GM04504 (cell line): ENCODE data around the gene KLK14.

Experiments
- DNase-seq: peaks from one replicate; pipeline ENCODE4 v3.0.0-alpha.2; 2012; ENCODE audit warnings: low read depth

Gene KLK14

DNA sequence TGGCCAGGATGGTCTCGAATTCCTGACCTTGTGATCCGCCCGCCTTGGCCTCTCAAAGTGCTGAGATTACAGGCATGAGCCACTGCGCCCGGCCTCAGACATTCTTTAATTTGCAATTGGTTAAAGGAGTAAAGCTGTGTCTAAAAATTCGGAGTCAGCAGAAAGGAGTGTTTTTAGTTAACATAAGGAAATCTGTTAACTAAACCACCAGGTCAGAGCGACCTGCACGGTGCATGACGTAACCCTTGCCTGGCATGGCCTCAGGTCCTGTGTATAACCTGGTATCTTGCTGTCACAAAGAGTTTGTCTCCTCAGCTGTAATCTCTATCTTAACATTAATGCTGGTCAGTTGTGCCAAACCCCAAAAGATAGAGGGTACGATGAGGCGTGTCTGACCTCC lies 38.4 kb downstream of the KLK14 start:
- DNase-seq: no peak

DNA sequence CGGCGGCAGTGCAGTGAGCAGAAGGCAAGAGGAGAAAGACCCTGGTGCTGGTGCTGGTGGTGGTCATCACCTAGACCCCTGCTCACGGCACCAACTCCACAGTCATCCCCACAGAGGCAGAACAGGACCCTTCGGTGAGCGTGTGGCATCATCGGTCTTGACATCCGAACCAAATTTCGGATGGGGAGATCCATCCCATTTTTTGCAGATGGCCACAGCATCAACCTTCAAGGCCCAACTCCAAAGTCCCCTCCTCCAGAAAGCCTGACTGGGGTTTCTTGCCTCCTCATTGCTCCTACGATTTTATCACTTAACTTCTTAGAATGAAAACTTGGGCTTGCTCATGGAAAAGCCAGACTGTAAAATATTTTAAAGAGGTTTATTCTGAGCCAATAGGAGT lies 39.2 kb downstream of the KLK14 start:
- DNase-seq: no peak

DNA sequence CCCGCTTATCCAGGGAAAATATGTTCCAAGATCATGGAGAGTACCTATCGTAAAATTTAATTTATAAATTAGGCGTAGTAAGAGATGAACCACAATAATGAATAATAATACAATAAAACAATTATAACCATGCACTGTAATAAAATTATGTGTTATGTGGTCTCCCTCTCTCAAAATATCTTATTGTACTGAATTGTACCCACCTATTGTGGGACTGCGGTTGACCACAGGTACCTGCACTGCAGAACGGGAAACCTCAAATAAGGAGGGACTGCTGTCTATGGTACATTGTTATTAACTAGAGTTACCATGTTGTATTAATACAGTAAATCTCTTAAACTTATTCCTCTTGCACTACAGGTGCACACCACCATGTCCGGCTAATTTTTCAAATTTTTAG lies 42.5 kb downstream of the KLK14 start:
- no peak for DNase-seq

DNA sequence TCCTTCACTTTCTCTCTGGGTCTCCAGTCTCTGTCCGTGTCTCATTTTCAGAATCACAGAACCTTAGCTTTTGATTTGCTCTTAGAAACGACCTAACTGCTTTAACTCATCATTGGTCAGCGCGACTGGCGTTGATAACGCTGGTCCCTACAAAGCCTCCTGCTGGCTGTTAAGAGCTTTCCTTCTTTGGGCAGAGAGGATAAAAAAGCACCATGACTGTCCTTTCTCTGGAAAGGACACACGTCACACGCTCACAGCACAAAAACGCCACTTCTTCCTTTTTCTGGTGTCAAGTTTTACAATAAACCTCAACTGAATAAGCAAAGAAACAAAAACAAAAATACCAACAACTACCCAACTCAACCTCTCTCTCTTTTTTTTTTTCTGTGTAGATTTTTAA lies 46.2 kb downstream of the KLK14 start:
- no peak for DNase-seq

DNA sequence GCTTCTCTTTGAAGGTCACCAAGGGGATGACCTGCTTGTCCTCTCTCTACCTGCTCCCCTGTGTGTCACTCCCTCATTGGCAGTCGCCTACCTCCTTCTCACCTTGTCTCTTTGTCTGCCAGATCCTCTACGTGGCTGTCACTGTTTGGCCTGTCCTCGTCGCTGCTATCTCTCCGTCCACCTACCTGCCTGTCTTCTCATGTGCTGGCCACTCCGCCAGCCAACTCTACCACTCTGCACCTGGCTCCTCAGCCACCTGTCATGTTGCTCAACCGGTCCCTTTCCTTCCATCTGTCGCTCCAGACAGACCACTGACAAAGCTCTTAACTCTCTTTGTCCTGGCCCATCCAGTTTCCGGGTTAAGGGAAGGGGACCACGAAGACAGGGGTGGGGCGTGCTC lies 48.0 kb downstream of the KLK14 start, which contains the start of gene KLK12:
Gene KLK12, minus strand, starts transcription at position 299 of the 400 bp plus-strand sequence. CDS start 381 bp downstream, outside the sequence.
- no peak for DNase-seq

DNA sequence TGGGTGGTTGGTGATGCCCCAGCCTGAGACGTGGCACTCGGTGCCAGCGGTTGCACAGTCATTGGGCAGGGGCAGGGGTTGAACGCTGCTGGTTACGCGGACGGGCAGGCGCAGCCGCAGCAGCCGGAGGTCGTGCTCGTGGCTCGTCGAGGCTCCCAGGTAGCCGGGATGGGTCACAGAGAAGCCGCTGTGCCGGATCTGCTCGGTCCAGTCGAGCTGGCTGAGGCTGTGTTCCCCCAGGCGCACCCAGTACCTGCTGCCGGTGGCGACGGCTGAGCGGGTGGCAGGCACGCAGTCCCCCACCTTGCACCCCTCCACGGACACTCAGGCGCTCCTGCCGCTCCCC lies 50.8 kb downstream of the KLK14 start:
- no peak for DNase-seq

DNA sequence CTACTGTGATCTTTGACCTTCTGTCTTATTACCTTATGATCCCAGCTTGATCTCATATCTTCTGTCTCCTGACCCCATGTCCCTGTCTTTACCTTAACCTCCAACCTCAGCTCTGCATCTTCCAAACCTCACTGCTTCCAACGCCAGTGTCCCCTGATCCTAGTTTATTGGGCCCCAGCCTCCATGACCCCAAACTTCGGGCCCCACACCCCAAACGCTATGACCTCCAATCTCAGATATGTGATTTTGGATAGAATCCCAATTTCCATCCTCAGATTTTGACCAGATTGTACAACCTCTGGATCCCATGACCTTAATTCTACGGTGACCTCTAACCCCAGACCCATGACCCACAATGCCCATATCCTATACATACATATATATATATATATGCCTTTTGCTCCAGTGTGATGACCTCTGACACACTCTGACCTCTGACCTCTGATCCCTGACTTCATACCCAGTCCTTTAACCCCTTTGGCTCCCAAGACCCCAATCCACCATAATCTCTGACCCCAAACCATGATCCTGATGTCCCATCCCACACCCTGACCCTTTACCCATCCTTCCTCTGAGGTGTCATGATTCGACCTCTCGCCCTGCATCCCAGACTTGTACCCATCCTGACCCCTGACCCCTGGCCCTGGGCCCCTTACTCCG lies 51.3 kb downstream of the KLK14 start:
- no peak for DNase-seq

DNA sequence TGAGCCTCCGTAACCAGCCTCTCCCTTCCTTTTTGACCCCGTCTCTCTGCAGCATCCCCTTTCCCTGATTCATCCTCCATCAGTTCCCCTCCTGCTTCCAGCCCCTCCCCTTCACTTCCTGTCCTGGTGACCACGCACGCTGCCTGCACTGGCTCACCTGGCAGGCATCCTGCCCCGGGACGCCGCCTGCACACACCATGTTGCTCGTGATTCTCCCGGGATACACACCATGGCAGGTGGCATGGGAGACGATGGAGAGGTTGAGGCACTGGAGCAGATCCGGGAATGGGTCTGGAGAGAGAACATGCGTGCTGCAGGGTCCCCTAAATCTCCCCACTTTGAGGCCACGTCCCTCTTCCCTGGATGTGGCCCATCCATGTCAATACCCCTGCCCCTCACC lies 52.1 kb downstream of the KLK14 start:
- no peak for DNase-seq

DNA sequence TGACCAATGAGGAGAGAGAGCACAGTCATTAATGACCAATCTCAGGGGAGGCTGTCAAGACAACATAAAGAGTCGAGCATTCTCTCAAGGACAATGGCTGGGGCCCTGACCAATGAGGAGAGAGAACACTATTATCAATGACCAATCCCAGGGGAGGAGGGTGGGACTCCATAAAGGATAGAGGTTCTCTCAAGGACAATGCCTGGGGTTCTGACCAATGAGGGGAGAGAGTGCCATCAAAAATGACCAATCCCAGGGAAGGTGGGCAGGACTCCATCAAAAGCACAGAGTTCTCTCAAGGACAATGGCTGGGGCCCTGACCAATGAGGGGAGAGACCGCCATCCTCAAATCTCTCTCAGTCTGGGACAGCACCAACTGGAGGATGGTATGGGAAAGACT lies 53.0 kb downstream of the KLK14 start:
- no peak for DNase-seq
